GM12875 (cell line): ENCODE measurements around the gene ADAMTSL2.

ENCODE experiments used
- H3K4me3 ChIP-seq: one replicate; pipeline ENCODE4 v1.5.1; 2011; ENCODE audit warnings: low read depth, low read length, control low read depth
- CTCF ChIP-seq: IDR thresholded peaks from 2 replicates; pipeline ENCODE4 v1.5.1; 2011; ENCODE audit warnings: low read depth, mild to moderate bottlenecking, control low read depth, inconsistent platforms, low read length, moderate library complexity, borderline replicate concordance; ENCODE audit not compliant: insufficient read depth

ADAMTSL2 gene

GRCh38 chr9:133519693-133520092 is 14.8 kb upstream of the ADAMTSL2 start:
- no peak overlapping the region for H3K4me3 ChIP-seq

GRCh38 chr9:133520121-133520835 is 14.2 kb upstream of the ADAMTSL2 start:
- no peak overlapping the region for H3K4me3 ChIP-seq
- no peak for TF ChIP-seq CTCF

More at GRCh38 chr9:133519693-133520092, 14.8 kb upstream of the ADAMTSL2 start:
- TF ChIP-seq CTCF, result no peak

GRCh38 chr9:133521122-133522072 is 13.1 kb upstream of the ADAMTSL2 start:
- no peak for TF ChIP-seq CTCF
- no peak overlapping the region for H3K4me3 ChIP-seq

- H3K4me3 ChIP-seq, result no peak overlapping the region
- TF ChIP-seq CTCF, result no peak
Observed at GRCh38 chr9:133522073-133522910, 12.2 kb upstream of the ADAMTSL2 start.

- H3K4me3 ChIP-seq, result no peak overlapping the region
- no peak for TF ChIP-seq CTCF
Observed at GRCh38 chr9:133523106-133523505, 11.4 kb upstream of the ADAMTSL2 start.

- H3K4me3 ChIP-seq, result no peak overlapping the region
- no peak for TF ChIP-seq CTCF
Observed at GRCh38 chr9:133524146-133524545, 10.4 kb upstream of the ADAMTSL2 start.
